GM23248 (cell line): ENCODE measurements around the gene ZBP1. TPM values are rescaled to one million over a fixed set of nuclear protein-coding genes. Genes with fewer than 3 reads are reported as not detected.

Experiments
- DNase-seq: peaks from one replicate; pipeline ENCODE4 v3.0.0-alpha.2; 2015
- H2AFZ ChIP-seq: fragments of 200-600 bp; sonication (generic); 2 replicates; pipeline ENCODE4 v1.6.1; 2016; ENCODE audit warnings: antibody characterized with exemption
- H3F3A ChIP-seq: fragments of 200-600 bp; sonication (generic); 2 replicates; pipeline ENCODE4 v1.6.1; 2016; ENCODE audit warnings: mild to moderate bottlenecking, antibody characterized with exemption, mixed run types; ENCODE audit not compliant: insufficient read depth
- H3K27ac ChIP-seq: fragments of 200-600 bp; sonication (generic); 2 replicates; pipeline ENCODE4 v1.5.1; 2016; ENCODE audit warnings: mild to moderate bottlenecking
- H3K27me3 ChIP-seq: fragments of 200-600 bp; sonication (generic); replicated peaks from 2 replicates; pipeline ENCODE4 v1.6.1; 2016; ENCODE audit warnings: mild to moderate bottlenecking; ENCODE audit not compliant: insufficient read depth
- H3K36me3 ChIP-seq: fragments of 200-600 bp; sonication (generic); 2 replicates; pipeline ENCODE4 v1.6.1; 2016; ENCODE audit warnings: low read depth, mild to moderate bottlenecking
- H3K4me1 ChIP-seq: fragments of 200-600 bp; sonication (generic); 2 replicates; pipeline ENCODE4 v1.6.1; 2016; ENCODE audit warnings: mild to moderate bottlenecking; ENCODE audit not compliant: insufficient read depth
- H3K4me2 ChIP-seq: fragments of 200-600 bp; sonication (generic); one replicate; pipeline ENCODE4 v1.6.1; 2016; ENCODE audit warnings: mild to moderate bottlenecking; ENCODE audit not compliant: unreplicated experiment
- H3K4me3 ChIP-seq: fragments of 200-600 bp; sonication (generic); 2 replicates; pipeline ENCODE4 v1.5.1; 2016; ENCODE audit warnings: mild to moderate bottlenecking
- H3K79me2 ChIP-seq: fragments of 200-600 bp; sonication (generic); 2 replicates; pipeline ENCODE4 v1.6.1; 2016; ENCODE audit warnings: mild to moderate bottlenecking; ENCODE audit not compliant: insufficient read depth
- H3K9ac ChIP-seq: fragments of 200-600 bp; sonication (generic); 2 replicates; pipeline ENCODE4 v1.6.1; 2016; ENCODE audit warnings: mild to moderate bottlenecking
- H3K9me2 ChIP-seq: fragments of 200-600 bp; sonication (generic); 2 replicates; pipeline ENCODE4 v1.6.1; 2016; ENCODE audit warnings: mixed run types, mild to moderate bottlenecking, moderate library complexity; ENCODE audit not compliant: insufficient read depth
- H3K9me3 ChIP-seq: fragments of 200-600 bp; sonication (generic); one replicate; pipeline ENCODE4 v1.6.1; 2017; ENCODE audit warnings: low read depth
- H4K20me1 ChIP-seq: fragments of 200-600 bp; sonication (generic); 2 replicates; pipeline ENCODE4 v1.6.0; 2016; ENCODE audit not compliant: insufficient read depth
- EZH2 ChIP-seq: fragments of 200-600 bp; sonication (generic); IDR thresholded peaks from 2 replicates; pipeline ENCODE4 v1.6.1; 2018; ENCODE audit warnings: antibody characterized with exemption, mild to moderate bottlenecking; ENCODE audit not compliant: insufficient read depth, poor library complexity, severe bottlenecking
- EZH2phosphoT487 ChIP-seq: fragments of 200-600 bp; sonication (generic); IDR thresholded peaks from 2 replicates; pipeline ENCODE4 v1.6.1; 2018; ENCODE audit warnings: antibody characterized with exemption, moderate library complexity, mild to moderate bottlenecking, low read depth; ENCODE audit not compliant: insufficient read depth
- WGBS, 2 experiments: methylation state at CpG; one replicate each; pipeline ENCODE4 v1.1.6; 2015 to 2017; ENCODE audit warnings: low lambda C conversion rate in 2 of 2, low coverage in 1 of 2; ENCODE audit errors: missing lambda C conversion rate in 2 of 2; 5-methylcytosine and 5-hydroxymethylcytosine counted together
- in situ Hi-C: fragments of 300-500 bp; cut with MboI; formaldehyde crosslinking; loops from 2 replicates; pipeline ENCODE4 v1.15.0; 2020
- polyA plus RNA-seq: library from polyadenylated mRNA; unstranded; fragments of >200 nt; fragmentation: Nextera tagmentation; extraction: Ambion mirVana; gene quantifications from 2 replicates; pipeline ENCODE4 v1.2.1, GENCODE V29; 2016
- total RNA-seq: library from RNA; depleted of rRNA; stranded (reverse); fragments of >200 nt; shearing (Covaris generic); gene quantifications from 2 replicates; pipeline ENCODE4 v1.2.3, GENCODE V29; 2014

The ZBP1 gene
- total and polyA plus RNA-seq, 2 experiments from 2014 or later, result not detected

GRCh38 chr20:57600320-57601210, 19.7 kb downstream of the ZBP1 start:
- H3K4me2 ChIP-seq, result no peak overlapping the region
- no peaks in the 10 kb centered on the region for H3F3A ChIP-seq
- H3K79me2 ChIP-seq, result no peaks in the 10 kb centered on the region
- H2AFZ ChIP-seq, result no peak overlapping the region
- H3K4me1 ChIP-seq, result no peaks in the 10 kb centered on the region
- WGBS, 2 experiments, result 85 to 89% methylated on average over 13 of the region's 13 CpGs
- no peak overlapping the region for H3K27ac ChIP-seq
- in situ Hi-C loops, result no loop called here
- H4K20me1 ChIP-seq, result no peaks in the 10 kb centered on the region
- no peak overlapping the region for H3K4me3 ChIP-seq
- H3K36me3 ChIP-seq, result no peaks in the 10 kb centered on the region
- H3K27me3 ChIP-seq, result no peaks in the 10 kb centered on the region
- peak; percentile 44 for DNase-seq
- TF ChIP-seq EZH2 (no peak), EZH2phosphoT487 (no peak)
- no peaks in the 10 kb centered on the region for H3K9me2 ChIP-seq
- H3K9me3 ChIP-seq, result no peaks in the 10 kb centered on the region
- no peak overlapping the region for H3K9ac ChIP-seq

GRCh38 chr20:57598491-57598890, 21.7 kb downstream of the ZBP1 start:
- Histone ChIP-seq H3K4me3 (no peak overlapping the region), H3K27me3 (no peaks in the 10 kb centered on the region), H3F3A (no peaks in the 10 kb centered on the region), H2AFZ (no peak overlapping the region), H3K79me2 (no peaks in the 10 kb centered on the region), H3K27ac (no peak overlapping the region), H3K4me2 (no peak overlapping the region), H3K9ac (no peak overlapping the region), H3K36me3 (no peaks in the 10 kb centered on the region), H3K4me1 (no peaks in the 10 kb centered on the region), H4K20me1 (no peaks in the 10 kb centered on the region), H3K9me2 (no peaks in the 10 kb centered on the region), H3K9me3 (no peaks in the 10 kb centered on the region)
- DNase-seq, result no peak
- in situ Hi-C loops, result no loop called here
- no peak for TF ChIP-seq EZH2phosphoT487
- TF ChIP-seq EZH2, result no peak
- WGBS, 2 experiments, result 72 to 77% methylated on average over 5 of the region's 5 CpGs

GRCh38 chr20:57598060-57598459, 22.2 kb downstream of the ZBP1 start:
- no peak overlapping the region for H3K4me3 ChIP-seq
- TF ChIP-seq EZH2phosphoT487 (no peak), EZH2 (no peak)
- H3K9me3 ChIP-seq, result no peaks in the 10 kb centered on the region
- H3K79me2 ChIP-seq, result no peaks in the 10 kb centered on the region
- no peaks in the 10 kb centered on the region for H3K9me2 ChIP-seq
- no peaks in the 10 kb centered on the region for H3K27me3 ChIP-seq
- DNase-seq, result no peak
- no peaks in the 10 kb centered on the region for H3K36me3 ChIP-seq
- H3K4me2 ChIP-seq, result no peak overlapping the region
- no peak overlapping the region for H3K27ac ChIP-seq
- no peaks in the 10 kb centered on the region for H3K4me1 ChIP-seq
- H2AFZ ChIP-seq, result no peak overlapping the region
- H3F3A ChIP-seq, result no peaks in the 10 kb centered on the region
- in situ Hi-C loops, result no loop called here
- H3K9ac ChIP-seq, result no peak overlapping the region
- WGBS, 2 experiments, result 70 to 72% methylated on average over 2 to 10 of the region's 10 CpGs
- H4K20me1 ChIP-seq, result no peaks in the 10 kb centered on the region

- TF ChIP-seq EZH2 (no peak), EZH2phosphoT487 (no peak)
- Histone ChIP-seq H3K4me2 (no peak overlapping the region), H4K20me1 (no peaks in the 10 kb centered on the region), H3K9me2 (no peaks in the 10 kb centered on the region), H3K27ac (no peak overlapping the region), H3K9ac (no peak overlapping the region), H3K27me3 (no peaks in the 10 kb centered on the region), H3F3A (no peaks in the 10 kb centered on the region), H3K79me2 (no peaks in the 10 kb centered on the region), H3K9me3 (no peaks in the 10 kb centered on the region), H3K4me1 (no peaks in the 10 kb centered on the region), H3K36me3 (no peaks in the 10 kb centered on the region), H2AFZ (no peak overlapping the region), H3K4me3 (no peak overlapping the region)
- DNase-seq, result peak; percentile 77
- in situ Hi-C loops, result no loop called here
- 22 to 24% methylated on average over 33 to 35 of the region's 39 CpGs for WGBS, 2 experiments
Measured at GRCh38 chr20:57596998-57597939, 23.0 kb downstream of the ZBP1 start.
